ENCODE results near the gene ABCC8. TPM values are rescaled to one million over a fixed set of nuclear protein-coding genes. Genes with fewer than 3 reads are reported as not detected.
A peak's percentile ranks its signal among the peaks of the same experiment; 100 is the strongest.

The ABCC8 gene
- total and polyA plus RNA-seq, 4 donors: 5.5 to 33.2 (median 18.3) TPM

DNA sequence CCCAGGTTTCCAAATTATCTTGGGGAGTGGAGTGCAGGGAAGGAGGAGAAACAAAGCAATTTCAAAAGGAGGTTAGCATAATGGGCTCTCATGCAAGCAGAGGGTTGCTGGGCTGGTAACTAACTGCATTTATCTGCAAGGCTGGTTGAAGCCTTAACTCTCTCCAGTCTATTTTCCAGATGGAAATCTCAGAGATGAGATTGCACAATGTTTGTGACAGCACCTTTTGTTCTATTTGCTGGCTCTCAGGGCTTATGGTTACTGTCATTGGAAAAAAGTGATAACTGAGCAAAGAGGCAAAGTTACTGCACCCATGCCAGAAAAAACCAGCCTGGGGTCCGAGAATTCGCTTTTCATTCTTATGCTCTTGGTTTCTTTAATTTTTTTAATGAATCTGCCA lies 33.2 kb downstream of the ABCC8 start:
- no peak overlapping the region for H3K27ac ChIP-seq (ENCODE audit: low read depth, low read length)

DNA sequence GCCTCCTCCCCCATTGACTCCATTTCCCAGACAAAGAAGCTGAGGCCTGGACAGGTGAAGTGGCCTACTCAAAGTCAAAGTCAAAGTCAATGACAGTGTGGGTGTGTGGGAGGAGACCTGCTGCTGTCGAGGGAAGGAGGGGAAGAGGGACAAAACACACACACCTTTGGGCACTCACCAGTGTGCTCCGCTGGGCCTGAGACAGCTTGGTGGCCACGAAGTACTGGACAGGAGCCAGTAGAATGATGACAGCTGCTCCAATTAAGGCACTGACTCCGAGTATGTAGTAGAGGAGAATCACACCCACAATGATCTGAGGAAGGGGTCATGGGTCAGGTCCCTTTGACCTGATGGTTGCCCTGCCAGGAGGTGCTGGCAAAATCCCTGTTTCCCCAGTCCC lies 33.6 kb downstream of the ABCC8 start:
- 77% methylated on average over 3 of the region's 4 CpGs for WGBS (ENCODE audit: insufficient coverage)
- Histone ChIP-seq H3K27me3 (ENCODE audit: control insufficient read depth, insufficient read depth, low read length) (no peaks in the 10 kb centered on the region), H3K27ac (ENCODE audit: low read depth, low read length) (no peak overlapping the region), H3K9me3 (ENCODE audit: control insufficient read depth, insufficient read depth, low read length) (no peaks in the 10 kb centered on the region), H3K4me3 (ENCODE audit: low read depth, low read length) (no peak overlapping the region), H3K4me1 (ENCODE audit: control insufficient read depth, insufficient read depth, low read length) (no peaks in the 10 kb centered on the region), H3K36me3 (ENCODE audit: control insufficient read depth, insufficient read depth, low read length) (peaks cover 6% of the 10 kb centered on the region)
- DNase-seq (ENCODE audit: low read depth in 4 of 6, low spot score in 6 of 6): no peak

More for the DNA sequence above, 33.2 kb downstream of the ABCC8 start:
- Histone ChIP-seq H3K4me3 (ENCODE audit: low read depth, low read length) (no peak overlapping the region), H3K9me3 (ENCODE audit: control insufficient read depth, insufficient read depth, low read length) (no peaks in the 10 kb centered on the region), H3K27me3 (ENCODE audit: control insufficient read depth, insufficient read depth, low read length) (no peaks in the 10 kb centered on the region), H3K36me3 (ENCODE audit: control insufficient read depth, insufficient read depth, low read length) (peaks cover 8% of the 10 kb centered on the region), H3K4me1 (ENCODE audit: control insufficient read depth, insufficient read depth, low read length) (no peaks in the 10 kb centered on the region)
- no peak for DNase-seq (ENCODE audit: low read depth in 4 of 6, low spot score in 6 of 6)
- WGBS (ENCODE audit: insufficient coverage): 80% methylated on average over 1 of the region's 2 CpGs

DNA sequence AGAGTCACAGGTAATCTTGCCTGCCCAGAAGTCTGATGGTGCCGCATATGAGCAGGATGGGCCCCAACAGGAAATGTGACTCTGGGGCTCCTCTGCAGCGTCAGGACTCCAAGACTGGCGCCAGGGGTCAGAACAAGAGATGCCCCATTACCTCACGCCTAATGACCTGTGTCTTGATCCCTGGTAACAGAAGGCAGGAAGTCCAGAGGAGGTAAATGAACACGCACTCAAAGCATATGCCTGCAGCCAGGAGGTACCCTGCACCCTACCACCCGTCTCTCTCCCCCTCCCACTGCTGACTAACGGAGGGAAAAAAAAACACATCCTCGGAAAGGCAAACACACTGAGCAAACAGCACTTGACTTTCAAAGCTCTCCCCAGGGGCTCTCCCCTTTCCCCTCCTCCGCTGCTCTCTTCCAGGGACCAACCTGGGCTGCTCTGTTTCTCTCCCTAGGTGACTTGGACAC lies 37.3 kb downstream of the ABCC8 start:
- Histone ChIP-seq H3K4me1 (ENCODE audit: control insufficient read depth, insufficient read depth, low read length) (peaks cover 3% of the 10 kb centered on the region), H3K27ac (ENCODE audit: low read depth, low read length) (no peak overlapping the region), H3K9me3 (ENCODE audit: control insufficient read depth, insufficient read depth, low read length) (no peaks in the 10 kb centered on the region), H3K4me3 (ENCODE audit: low read depth, low read length) (no peak overlapping the region), H3K36me3 (ENCODE audit: control insufficient read depth, insufficient read depth, low read length) (peaks cover 5% of the 10 kb centered on the region), H3K27me3 (ENCODE audit: control insufficient read depth, insufficient read depth, low read length) (no peaks in the 10 kb centered on the region)
- peak in 1 of 6 donors; percentile 62 for DNase-seq (ENCODE audit: low read depth in 4 of 6, low spot score in 6 of 6)
- 40% methylated on average over 9 of the region's 9 CpGs for WGBS (ENCODE audit: insufficient coverage)

DNA sequence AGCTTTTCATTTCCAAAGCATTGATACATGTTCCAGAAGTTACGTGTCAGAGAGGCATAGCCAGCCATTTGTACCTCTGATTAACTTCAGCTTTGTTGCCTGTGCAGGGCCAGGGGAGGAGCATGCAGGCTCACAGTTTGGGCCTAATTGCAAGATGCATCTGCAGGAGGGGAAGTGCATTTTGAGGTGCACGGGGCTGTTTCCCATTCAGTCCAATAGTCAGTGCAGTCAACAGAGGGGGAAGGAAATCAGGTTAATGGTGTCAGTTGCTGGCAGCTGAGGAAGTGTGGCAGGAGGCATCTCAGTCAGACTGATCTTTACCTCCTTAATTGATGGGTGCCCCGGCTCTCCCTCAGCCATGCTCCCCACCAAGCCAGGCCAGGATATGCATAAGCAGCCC lies 39.3 kb downstream of the ABCC8 start:
- H3K36me3 ChIP-seq (ENCODE audit: control insufficient read depth, insufficient read depth, low read length): peaks cover under 1% of the 10 kb centered on the region
- no peak overlapping the region for H3K4me3 ChIP-seq (ENCODE audit: low read depth, low read length)
- no peaks in the 10 kb centered on the region for H3K9me3 ChIP-seq (ENCODE audit: control insufficient read depth, insufficient read depth, low read length)
- no peaks in the 10 kb centered on the region for H3K27me3 ChIP-seq (ENCODE audit: control insufficient read depth, insufficient read depth, low read length)
- H3K27ac ChIP-seq (ENCODE audit: low read depth, low read length): no peak overlapping the region
- H3K4me1 ChIP-seq (ENCODE audit: control insufficient read depth, insufficient read depth, low read length): peaks cover 16% of the 10 kb centered on the region
- no peak for DNase-seq (ENCODE audit: low read depth in 4 of 6, low spot score in 6 of 6)
- WGBS (ENCODE audit: insufficient coverage): 64% methylated on average over 1 of the region's 3 CpGs

DNA sequence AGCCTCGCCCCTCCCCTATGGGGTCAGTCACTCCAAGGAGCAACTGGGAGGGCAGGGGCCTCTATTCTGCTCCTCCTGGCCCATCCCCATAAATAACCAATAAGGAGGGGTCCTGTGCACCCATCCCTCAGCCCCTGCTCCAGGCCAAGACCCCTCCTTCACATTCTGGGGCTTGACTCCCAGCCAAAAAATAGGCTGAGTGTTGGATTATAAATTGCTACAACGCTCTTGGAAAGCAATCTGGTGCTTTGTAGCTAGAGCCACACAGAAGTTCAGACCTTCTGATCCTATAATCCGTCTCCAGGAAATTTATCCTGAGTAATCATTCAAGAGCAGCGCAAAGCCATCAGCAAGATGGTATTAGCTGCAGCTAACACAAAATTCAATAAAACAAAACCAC lies 42.5 kb downstream of the ABCC8 start:
- DNase-seq (ENCODE audit: low read depth in 4 of 6, low spot score in 6 of 6): peak in 1 of 6 donors; percentile 68
- H3K4me3 ChIP-seq (ENCODE audit: low read depth, low read length): no peak overlapping the region
- WGBS (ENCODE audit: insufficient coverage): 86% methylated on average over 1 of the region's 4 CpGs
- peaks cover 9% of the 10 kb centered on the region for H3K36me3 ChIP-seq (ENCODE audit: control insufficient read depth, insufficient read depth, low read length)
- no peaks in the 10 kb centered on the region for H3K9me3 ChIP-seq (ENCODE audit: control insufficient read depth, insufficient read depth, low read length)
- H3K27me3 ChIP-seq (ENCODE audit: control insufficient read depth, insufficient read depth, low read length): no peaks in the 10 kb centered on the region
- peaks cover 31% of the 10 kb centered on the region for H3K4me1 ChIP-seq (ENCODE audit: control insufficient read depth, insufficient read depth, low read length)
- peak overlapping the region; percentile 64 for H3K27ac ChIP-seq (ENCODE audit: low read depth, low read length)

DNA sequence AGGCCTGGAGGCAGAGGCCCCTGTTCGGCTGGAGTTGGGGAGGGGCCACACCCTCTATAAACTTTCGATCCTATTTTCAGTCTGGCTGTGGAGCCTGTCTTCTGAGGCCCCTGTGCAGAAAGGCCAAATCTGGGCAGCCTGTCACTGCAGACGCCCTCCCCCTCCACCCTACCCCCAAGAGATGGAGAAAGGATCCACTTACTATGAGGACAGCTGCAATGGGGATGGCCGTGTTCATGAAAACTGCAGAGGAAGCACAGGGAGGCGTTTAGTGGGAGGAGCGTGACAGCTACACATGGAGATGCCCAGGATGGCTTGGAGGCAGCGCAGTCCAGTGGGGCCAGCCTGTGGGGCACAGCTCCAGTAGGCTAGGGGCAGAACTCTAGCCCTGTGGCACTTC lies 44.6 kb downstream of the ABCC8 start:
- H3K27ac ChIP-seq (ENCODE audit: low read depth, low read length): no peak overlapping the region
- no peak for DNase-seq (ENCODE audit: low read depth in 4 of 6, low spot score in 6 of 6)

DNA sequence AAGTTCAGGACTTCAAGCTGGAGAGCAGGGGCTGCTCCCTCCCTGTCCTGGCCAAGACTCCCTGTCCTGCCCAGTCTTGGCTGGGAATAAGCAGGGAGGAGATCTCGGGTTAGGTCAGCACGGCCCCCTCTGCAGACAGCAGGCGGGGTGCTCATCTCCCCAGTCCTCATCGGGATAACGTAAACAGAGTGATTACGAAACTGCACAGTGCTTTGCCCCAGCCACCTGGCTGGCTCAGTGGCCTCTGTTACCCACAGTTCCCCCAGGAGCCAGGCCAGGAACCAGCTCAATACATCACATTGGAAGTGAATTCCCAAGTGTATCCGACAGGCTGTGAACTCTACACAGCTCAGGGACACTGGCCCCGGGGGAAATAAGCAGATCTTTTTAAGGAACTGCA lies 45.5 kb downstream of the ABCC8 start:
- Histone ChIP-seq H3K27ac (ENCODE audit: low read depth, low read length) (no peak overlapping the region), H3K4me1 (ENCODE audit: control insufficient read depth, insufficient read depth, low read length) (peaks cover 31% of the 10 kb centered on the region), H3K27me3 (ENCODE audit: control insufficient read depth, insufficient read depth, low read length) (no peaks in the 10 kb centered on the region), H3K36me3 (ENCODE audit: control insufficient read depth, insufficient read depth, low read length) (peaks cover 16% of the 10 kb centered on the region), H3K4me3 (ENCODE audit: low read depth, low read length) (no peak overlapping the region), H3K9me3 (ENCODE audit: control insufficient read depth, insufficient read depth, low read length) (no peaks in the 10 kb centered on the region)
- DNase-seq (ENCODE audit: low read depth in 4 of 6, low spot score in 6 of 6): no peak
- WGBS (ENCODE audit: insufficient coverage): 73% methylated on average over 8 of the region's 8 CpGs

More for the DNA sequence above, 44.6 kb downstream of the ABCC8 start:
- WGBS (ENCODE audit: insufficient coverage): 58% methylated on average over 6 of the region's 7 CpGs
- peaks cover 31% of the 10 kb centered on the region for H3K4me1 ChIP-seq (ENCODE audit: control insufficient read depth, insufficient read depth, low read length)
- no peak overlapping the region for H3K4me3 ChIP-seq (ENCODE audit: low read depth, low read length)
- H3K9me3 ChIP-seq (ENCODE audit: control insufficient read depth, insufficient read depth, low read length): no peaks in the 10 kb centered on the region
- peaks cover 16% of the 10 kb centered on the region for H3K36me3 ChIP-seq (ENCODE audit: control insufficient read depth, insufficient read depth, low read length)
- no peaks in the 10 kb centered on the region for H3K27me3 ChIP-seq (ENCODE audit: control insufficient read depth, insufficient read depth, low read length)

DNA sequence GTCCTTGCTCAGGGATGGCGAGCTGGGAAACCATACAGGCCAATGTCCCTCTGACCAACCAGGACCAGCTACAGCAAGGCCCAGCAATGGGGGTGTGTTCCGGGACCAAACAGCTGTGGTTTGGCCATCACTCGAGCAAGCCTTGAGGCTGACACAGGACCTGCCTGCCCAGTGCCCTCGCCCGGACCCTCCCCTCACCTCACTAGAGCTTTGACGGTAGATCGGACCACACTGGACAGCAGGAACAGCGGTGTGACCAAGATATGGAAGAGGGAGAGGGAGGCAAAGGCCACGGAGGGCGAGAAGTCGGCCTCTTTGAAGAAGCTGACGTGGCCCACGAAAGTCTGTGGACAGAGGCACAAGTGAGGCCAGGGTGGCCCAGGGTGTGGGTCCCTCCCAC lies 46.0 kb downstream of the ABCC8 start:
- Histone ChIP-seq H3K36me3 (ENCODE audit: control insufficient read depth, insufficient read depth, low read length) (peaks cover 16% of the 10 kb centered on the region), H3K4me3 (ENCODE audit: low read depth, low read length) (no peak overlapping the region), H3K27ac (ENCODE audit: low read depth, low read length) (no peak overlapping the region), H3K9me3 (ENCODE audit: control insufficient read depth, insufficient read depth, low read length) (no peaks in the 10 kb centered on the region), H3K27me3 (ENCODE audit: control insufficient read depth, insufficient read depth, low read length) (no peaks in the 10 kb centered on the region), H3K4me1 (ENCODE audit: control insufficient read depth, insufficient read depth, low read length) (peaks cover 31% of the 10 kb centered on the region)
- 81% methylated on average over 9 of the region's 13 CpGs for WGBS (ENCODE audit: insufficient coverage)
- DNase-seq (ENCODE audit: low read depth in 4 of 6, low spot score in 6 of 6): no peak

DNA sequence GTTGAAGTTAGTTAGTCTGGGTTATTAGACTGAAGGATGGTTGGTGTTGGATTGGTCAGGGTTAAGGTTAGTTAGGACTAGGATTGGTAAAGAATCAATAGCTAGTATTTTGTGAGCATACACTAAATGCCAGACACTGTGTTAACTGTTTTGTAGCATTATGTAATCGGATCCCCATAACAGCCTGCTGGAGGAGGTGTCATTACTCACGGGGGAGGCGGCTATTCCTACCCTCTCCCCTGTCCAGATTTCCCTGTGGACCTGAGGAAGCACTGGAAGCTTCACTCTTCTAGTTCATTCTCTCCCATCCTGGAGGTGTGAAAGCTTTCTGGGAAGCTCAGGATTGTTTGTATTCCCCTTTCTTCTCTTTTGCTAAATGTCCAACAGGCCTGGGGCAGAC lies 47.7 kb downstream of the ABCC8 start:
- no CpG with 5 or more reads among the region's 3 CpGs for WGBS (ENCODE audit: insufficient coverage)
- no peak overlapping the region for H3K27ac ChIP-seq (ENCODE audit: low read depth, low read length)
- DNase-seq (ENCODE audit: low read depth in 4 of 6, low spot score in 6 of 6): no peak
- peaks cover 26% of the 10 kb centered on the region for H3K4me1 ChIP-seq (ENCODE audit: control insufficient read depth, insufficient read depth, low read length)
- no peak overlapping the region for H3K4me3 ChIP-seq (ENCODE audit: low read depth, low read length)
- peaks cover 16% of the 10 kb centered on the region for H3K36me3 ChIP-seq (ENCODE audit: control insufficient read depth, insufficient read depth, low read length)
- no peaks in the 10 kb centered on the region for H3K27me3 ChIP-seq (ENCODE audit: control insufficient read depth, insufficient read depth, low read length)
- no peaks in the 10 kb centered on the region for H3K9me3 ChIP-seq (ENCODE audit: control insufficient read depth, insufficient read depth, low read length)

DNA sequence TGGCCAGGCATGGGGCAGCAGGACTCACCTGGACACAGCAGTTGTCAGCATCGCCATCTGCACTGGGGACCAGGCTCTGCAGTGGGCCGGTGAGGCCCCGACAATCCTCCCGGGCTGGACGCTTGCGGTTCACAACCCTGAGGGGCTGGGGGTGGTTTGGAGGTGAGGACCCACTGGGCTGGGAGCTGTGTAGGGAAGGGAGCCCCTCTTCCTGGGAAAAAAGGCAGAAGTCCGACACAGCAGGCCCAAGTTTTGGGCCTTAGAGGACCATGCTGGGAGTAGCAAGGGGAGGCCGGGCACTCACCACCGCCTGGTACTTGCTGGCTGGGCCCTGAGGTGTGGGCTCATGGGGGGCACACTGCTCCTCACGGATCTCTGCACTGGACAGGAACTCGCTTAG lies 48.4 kb downstream of the ABCC8 start:
- no peak overlapping the region for H3K27ac ChIP-seq (ENCODE audit: low read depth, low read length)
- H3K27me3 ChIP-seq (ENCODE audit: control insufficient read depth, insufficient read depth, low read length): no peaks in the 10 kb centered on the region
- no peak for DNase-seq (ENCODE audit: low read depth in 4 of 6, low spot score in 6 of 6)
- 98% methylated on average over 9 of the region's 11 CpGs for WGBS (ENCODE audit: insufficient coverage)
- H3K9me3 ChIP-seq (ENCODE audit: control insufficient read depth, insufficient read depth, low read length): no peaks in the 10 kb centered on the region
- peaks cover 16% of the 10 kb centered on the region for H3K36me3 ChIP-seq (ENCODE audit: control insufficient read depth, insufficient read depth, low read length)
- no peak overlapping the region for H3K4me3 ChIP-seq (ENCODE audit: low read depth, low read length)
- peaks cover 21% of the 10 kb centered on the region for H3K4me1 ChIP-seq (ENCODE audit: control insufficient read depth, insufficient read depth, low read length)

Data from spinal cord (tissue), 10 donors.